Ovary (tissue), 3 donors: Measurements from ENCODE around the gene KLHL6.

Source experiments
- CTCF ChIP-seq, 3 donors: fragments of 450-650 bp in 2 of 3; fragments of 200-600 bp in 1 of 3; IDR thresholded peaks; one replicate each; pipeline versions ENCODE4 v1.5.1 to v1.8.0; 2016 to 2022; ENCODE audit warnings: antibody characterized with exemption in 3 of 3, mild to moderate bottlenecking in 1 of 3
- EP300 ChIP-seq: sonication (generic); formaldehyde crosslinking; IDR thresholded peaks from one replicate; pipeline ENCODE4 v1.6.1; 2017; ENCODE audit warnings: antibody characterized with exemption
- POLR2A ChIP-seq: fragments of 450-650 bp; IDR thresholded peaks from one replicate; pipeline ENCODE4 v1.6.1; 2017; ENCODE audit warnings: antibody characterized with exemption, mild to moderate bottlenecking, moderate library complexity
- donor health status: DM: no; HTN: no; CAD: no.

GRCh38 chr3:183448369-183449128 lies 107.0 kb downstream of the KLHL6 start:
- TF ChIP-seq CTCF (IDR thresholded peaks at IDR 0.05) (no peak), POLR2A (no peak), EP300 (no peak)
